Heart left ventricle (tissue), 16 donors: Measurements from ENCODE around the gene MALRD1. TPM values are rescaled to one million over a fixed set of nuclear protein-coding genes. Genes with fewer than 3 reads are reported as not detected.

ENCODE experiments used
- ATAC-seq, 4 donors: fragments of 200-7000 bp; cut with Tn5 transposase; one replicate each; pipeline ENCODE4 v1.9.1; 2020 to 2022; ENCODE audit warnings: moderate library complexity in 4 of 4, mild to moderate bottlenecking in 3 of 4, moderate number of reproducible peaks in 1 of 4
- DNase-seq, 5 donors: peaks; one replicate each; pipeline ENCODE4 v3.0.0-alpha.2; 2020
- H3K27ac ChIP-seq, 12 donors: fragments of 200-600 bp; sonication (generic) in 4 of 12; one replicate each; pipeline versions ENCODE4 v1.5.0 to v1.8.0; 2016 to 2022; ENCODE audit warnings: mild to moderate bottlenecking in 2 of 12
- H3K27me3 ChIP-seq, 9 donors: fragments of 200-600 bp; sonication (generic) in 2 of 9; one replicate each; pipeline versions ENCODE4 v1.5.1 to v1.8.0; 2016 to 2022; ENCODE audit warnings: mild to moderate bottlenecking in 3 of 9
- H3K36me3 ChIP-seq, 9 donors: fragments of 200-600 bp; sonication (generic) in 2 of 9; one replicate each; pipeline versions ENCODE4 v1.5.0 to v1.8.0; 2018 to 2022; ENCODE audit warnings: mild to moderate bottlenecking in 2 of 9
- H3K4me1 ChIP-seq, 12 donors: fragments of 200-600 bp; sonication (generic) in 4 of 12; one replicate each; pipeline versions ENCODE4 v1.5.0 to v1.8.0; 2016 to 2022; ENCODE audit warnings: mild to moderate bottlenecking in 3 of 12
- H3K4me3 ChIP-seq, 12 donors: fragments of 200-600 bp; sonication (generic) in 4 of 12; one replicate each; pipeline versions ENCODE4 v1.5.0 to v1.8.0; 2017 to 2022; ENCODE audit warnings: mild to moderate bottlenecking in 9 of 12, moderate library complexity in 4 of 12
- H3K9me3 ChIP-seq, 12 donors: fragments of 200-600 bp; sonication (generic) in 4 of 12; one replicate each; pipeline versions ENCODE4 v1.5.0 to v1.8.0; 2016 to 2022; ENCODE audit warnings: mild to moderate bottlenecking in 1 of 12
- CTCF ChIP-seq, 12 donors: fragments of 200-600 bp; sonication (generic) in 4 of 12; IDR thresholded peaks; one replicate each; pipeline versions ENCODE4 v1.5.0 to v1.8.0; 2018 to 2022; ENCODE audit warnings: antibody characterized with exemption in 12 of 12, mild to moderate bottlenecking in 5 of 12
- POLR2A ChIP-seq, 2 donors: fragments of 450-650 bp; IDR thresholded peaks; one replicate each; pipeline ENCODE4 v1.6.1; 2017; ENCODE audit warnings: antibody characterized with exemption in 2 of 2, mild to moderate bottlenecking in 2 of 2, moderate library complexity in 2 of 2
- WGBS, 4 donors: extraction: QIAGEN DNeasy Blood & Tissue Kit in 2 of 4; methylation state at CpG; one replicate each; pipeline versions ENCODE4 v1.1.5 to v1.1.7; 2013 to 2018; 5-methylcytosine and 5-hydroxymethylcytosine counted together
- intact Hi-C, 10 donors: fragments of 100-400 bp; cut with DNase I; formaldehyde crosslinking; loops; one replicate each; pipeline versions ENCODE4 v1.11.1 to v1.14.2; 2022
- polyA plus RNA-seq, 2 donors: library from polyadenylated mRNA; stranded (reverse); fragments of 200-250 nt; gene quantifications; one replicate each; pipeline ENCODE4 v1.2.3, GENCODE V29; 2013
- total RNA-seq, 9 donors: library from RNA; depleted of rRNA in 2 of 9; stranded (reverse); fragments of >200 nt in 2 of 9; fragmentation: NEBNext Ultra II Directional in 3 of 9; extraction: Animal tissue kit (Norgen Biotek cat#: 25700) in 3 of 9; gene quantifications; one replicate each; pipeline versions ENCODE4 v1.1.0 to v1.2.4, GENCODE V29; 2016 to 2023
- donor health status: ischemic (EF 13 %, LVEDD 7.1; RV severe dilation, severe dysfunction).
- donor health status: healthy with polysubstance abuse.
- donor health status: DM: no; HTN: yes; CAD: no.
- donor health status: DM: no; HTN: no; CAD: no.
- donor health status: ischemic (EF 25% LVEDD 6.9; RV normal size, moderate dysfunction).
- donor health status: ischemic (EF 25% LVEDD 5.7; RV mildly dilated, moderate dysfunction).
- donor health status: healthy.
- donor health status: DM: yes; HTN: yes; CAD: no.
- donor health status: ischemic (EF 35%, LVEDD 5.7; RV mildly dilated, moderate dysfunction).
- donor health status: nonischemic (EF 11% LVEDD 7.7; RV severe dilation, severe dysfunction).
- donor health status: DM: yes; HTN: yes; CAD: no.
- donor health status: PGD.
- donor health status: ischemic (EF 29% LVEDD 5.4; RV normal size, mild dysfunction).
- donor health status: nonischemic (EF 23%, LVEDD 6.1; RV moderate dilation, normal function).

MALRD1 gene
- total and polyA plus RNA-seq, 11 donors = 0.12 to 1.1 (median 0.37) TPM; not detected in 1

- Histone ChIP-seq H3K4me3 (no peak overlapping the region), H3K27me3 (peaks cover 0 to 3% (median 0%) of the 10 kb centered on the region in 9 donors), H3K9me3 (no peaks in the 10 kb centered on the region), H3K4me1 (no peaks in the 10 kb centered on the region), H3K36me3 (no peaks in the 10 kb centered on the region), H3K27ac (no peak overlapping the region)
- no peak for TF ChIP-seq POLR2A (IDR thresholded peaks at IDR 0.05)
- no peak for TF ChIP-seq CTCF (IDR thresholded peaks at IDR 0.05)
- no peak for ATAC-seq
- intact Hi-C loops = no loop called here
- WGBS, 4 donors = 81 to 88% (median 84%) methylated on average over 2 of the region's 2 CpGs
- no peak for DNase-seq
Observed at GRCh38 chr10:19158358-19158757, 109.8 kb downstream of the MALRD1 start.

- no peaks in the 10 kb centered on the region for H3K4me1 ChIP-seq
- H3K36me3 ChIP-seq = no peaks in the 10 kb centered on the region
- H3K4me3 ChIP-seq = no peak overlapping the region
- peaks cover 0 to 3% (median 0%) of the 10 kb centered on the region in 9 donors for H3K27me3 ChIP-seq
- no peak for DNase-seq
- intact Hi-C loops = no loop called here
- H3K9me3 ChIP-seq = no peaks in the 10 kb centered on the region
- no peak overlapping the region for H3K27ac ChIP-seq
- ATAC-seq = no peak
- TF ChIP-seq CTCF (IDR thresholded peaks at IDR 0.05) (no peak), POLR2A (IDR thresholded peaks at IDR 0.05) (no peak)
- WGBS, 4 donors = 80 to 84% (median 83%) methylated on average over 3 of the region's 3 CpGs
Observed at GRCh38 chr10:19158870-19159269, 110.3 kb downstream of the MALRD1 start.

- Histone ChIP-seq H3K9me3 (no peaks in the 10 kb centered on the region), H3K4me1 (no peaks in the 10 kb centered on the region), H3K36me3 (no peaks in the 10 kb centered on the region), H3K27me3 (peaks cover 0 to 3% (median 0%) of the 10 kb centered on the region in 9 donors), H3K27ac (no peak overlapping the region), H3K4me3 (no peak overlapping the region)
- DNase-seq (no peak), ATAC-seq (no peak)
- intact Hi-C loops = no loop called here
- TF ChIP-seq POLR2A (IDR thresholded peaks at IDR 0.05) (no peak), CTCF (IDR thresholded peaks at IDR 0.05) (no peak)
- 83 to 96% (median 90%) methylated on average over 1 of the region's 1 CpG for WGBS, 4 donors
Observed at GRCh38 chr10:19164461-19164860, 115.9 kb downstream of the MALRD1 start.

GRCh38 chr10:19168584-19168983, 120.0 kb downstream of the MALRD1 start:
- TF ChIP-seq POLR2A (IDR thresholded peaks at IDR 0.05) (no peak), CTCF (IDR thresholded peaks at IDR 0.05) (peak in 1 of 12 donors; percentile 7)
- Histone ChIP-seq H3K27me3 (no peaks in the 10 kb centered on the region), H3K27ac (no peak overlapping the region), H3K9me3 (no peaks in the 10 kb centered on the region), H3K36me3 (no peaks in the 10 kb centered on the region), H3K4me3 (no peak overlapping the region), H3K4me1 (no peaks in the 10 kb centered on the region)
- intact Hi-C loops = no loop called here
- WGBS, 4 donors = 46 to 60% (median 53%) methylated on average over 2 of the region's 2 CpGs
- ATAC-seq (no peak), DNase-seq (no peak)
